Measurements from ENCODE around the gene SUN5.
"Not testable (repeated sequence)": the region's sequence is repeated elsewhere in the genome, so short reads cannot be mapped to it uniquely, and the experiment has no call there.

Gene SUN5

GRCh38 chr20:33004141-33004751 lies at the start of gene SUN5:
TSS of gene SUN5 (minus strand) at chr20:33004433. CDS start at chr20:33004340, 93 bp downstream.
- DNase-seq (ENCODE audit: low spot score), result no peak

- DNase-seq (ENCODE audit: low spot score), result no peak
Measured at GRCh38 chr20:33053291-33054106, 49.3 kb upstream of the SUN5 start, which contains the start of gene BPIFB3. TSS of gene BPIFB3 (plus strand) at chr20:33053903. CDS start at chr20:33055436, 1,533 bp downstream.

GRCh38 chr20:33051333-33051732 lies 47.1 kb upstream of the SUN5 start:
- DNase-seq (ENCODE audit: low spot score), result no peak

- no peak for DNase-seq (ENCODE audit: low spot score)
Measured at GRCh38 chr20:33046412-33046811, 42.2 kb upstream of the SUN5 start.

- DNase-seq (ENCODE audit: low spot score), result not testable (repeated sequence)
Measured at GRCh38 chr20:33045129-33045721, 41.0 kb upstream of the SUN5 start.

GRCh38 chr20:33043731-33044181 lies 39.5 kb upstream of the SUN5 start:
- no peak for DNase-seq (ENCODE audit: low spot score)

GRCh38 chr20:33042983-33043730 lies 38.9 kb upstream of the SUN5 start:
- no peak for DNase-seq (ENCODE audit: low spot score)

GRCh38 chr20:33042430-33042829 lies 38.2 kb upstream of the SUN5 start:
- no peak for DNase-seq (ENCODE audit: low spot score)

GRCh38 chr20:33038243-33038642 lies 34.0 kb upstream of the SUN5 start:
- DNase-seq (ENCODE audit: low spot score), result no peak

- DNase-seq (ENCODE audit: low spot score), result no peak
Measured at GRCh38 chr20:33037456-33037855, 33.2 kb upstream of the SUN5 start.

- DNase-seq (ENCODE audit: low spot score), result no peak
Measured at GRCh38 chr20:33034901-33035492, 30.8 kb upstream of the SUN5 start.

GRCh38 chr20:33034115-33034514 lies 29.9 kb upstream of the SUN5 start:
- DNase-seq (ENCODE audit: low spot score), result no peak

- DNase-seq (ENCODE audit: low spot score), result no peak
Measured at GRCh38 chr20:33033381-33033780, 29.1 kb upstream of the SUN5 start.

GRCh38 chr20:33032555-33032954 lies 28.3 kb upstream of the SUN5 start:
- no peak for DNase-seq (ENCODE audit: low spot score)

- no peak for DNase-seq (ENCODE audit: low spot score)
Measured at GRCh38 chr20:33031531-33031930, 27.3 kb upstream of the SUN5 start, which contains the start of gene BPIFB6. TSS of gene BPIFB6 (plus strand) at chr20:33031648. CDS start at chr20:33031648, 0 bp downstream.

- no peak for DNase-seq (ENCODE audit: low spot score)
Measured at GRCh38 chr20:33030569-33030968, 26.3 kb upstream of the SUN5 start.

GRCh38 chr20:33030076-33030475 lies 25.8 kb upstream of the SUN5 start:
- DNase-seq (ENCODE audit: low spot score), result no peak

GRCh38 chr20:33028875-33029274 lies 24.6 kb upstream of the SUN5 start:
- no peak for DNase-seq (ENCODE audit: low spot score)

- no peak for DNase-seq (ENCODE audit: low spot score)
Measured at GRCh38 chr20:33027769-33028751, 23.8 kb upstream of the SUN5 start.
